Activated CD8-positive, alpha-beta memory T cell treated with anti-CD3 and anti-CD28 coated beads for 1 hour (primary cell): ENCODE results near the gene KNG1.
"Not testable (repeated sequence)": the region's sequence is repeated elsewhere in the genome, so short reads cannot be mapped to it uniquely, and the experiment has no call there.

Source experiments
- DNase-seq, 2 donors: peaks; one replicate each; pipeline ENCODE4 v3.0.0-alpha.2; 2020; ENCODE audit warnings: low read depth in 1 of 2; ENCODE audit errors: extremely low read depth in 1 of 2

KNG1 gene

GRCh38 chr3:186717039-186717457 is at the start of gene KNG1:
Gene KNG1, plus strand, starts transcription at chr3:186717359. Its CDS starts 184 bp downstream, at chr3:186717543.
- no peak for DNase-seq

- DNase-seq, result no peak
Measured at GRCh38 chr3:186668426-186668825, 48.7 kb upstream of the KNG1 start.

GRCh38 chr3:186669378-186670084 is 47.6 kb upstream of the KNG1 start:
- DNase-seq, result no peak

GRCh38 chr3:186670155-186670554 is 47.0 kb upstream of the KNG1 start:
- no peak for DNase-seq

- DNase-seq, result no peak
Measured at GRCh38 chr3:186671051-186671450, 46.1 kb upstream of the KNG1 start.

GRCh38 chr3:186678604-186679003 is 38.6 kb upstream of the KNG1 start:
- DNase-seq, result no peak

GRCh38 chr3:186679151-186679550 is 38.0 kb upstream of the KNG1 start:
- DNase-seq, result no peak

- DNase-seq, result no peak
Measured at GRCh38 chr3:186680869-186681268, 36.3 kb upstream of the KNG1 start.

GRCh38 chr3:186682812-186683211 is 34.3 kb upstream of the KNG1 start:
- DNase-seq, result no peak

GRCh38 chr3:186683979-186684378 is 33.2 kb upstream of the KNG1 start:
- DNase-seq, result no peak

- DNase-seq, result not testable (repeated sequence)
Measured at GRCh38 chr3:186686475-186686874, 30.7 kb upstream of the KNG1 start.

GRCh38 chr3:186687120-186687651 is 30.0 kb upstream of the KNG1 start:
- DNase-seq, result no peak

GRCh38 chr3:186690304-186690703 is 26.9 kb upstream of the KNG1 start:
- DNase-seq, result not testable (repeated sequence)

GRCh38 chr3:186691676-186692075 is 25.5 kb upstream of the KNG1 start:
- no peak for DNase-seq

GRCh38 chr3:186693843-186694242 is 23.3 kb upstream of the KNG1 start:
- DNase-seq, result no peak

GRCh38 chr3:186694288-186695032 is 22.7 kb upstream of the KNG1 start:
- no peak for DNase-seq

- no peak for DNase-seq
Measured at GRCh38 chr3:186696522-186696921, 20.6 kb upstream of the KNG1 start.

- DNase-seq, result no peak
Measured at GRCh38 chr3:186697510-186697909, 19.6 kb upstream of the KNG1 start.

GRCh38 chr3:186700267-186700666 is 16.9 kb upstream of the KNG1 start:
- no peak for DNase-seq

GRCh38 chr3:186702451-186702850 is 14.7 kb upstream of the KNG1 start:
- not testable (repeated sequence) for DNase-seq

GRCh38 chr3:186705882-186706780 is 11.0 kb upstream of the KNG1 start:
- no peak for DNase-seq
